Measurements from ENCODE around the gene GFAP.
"Not testable (repeated sequence)": the region's sequence is repeated elsewhere in the genome, so short reads cannot be mapped to it uniquely, and the experiment has no call there.

GFAP gene

DNA sequence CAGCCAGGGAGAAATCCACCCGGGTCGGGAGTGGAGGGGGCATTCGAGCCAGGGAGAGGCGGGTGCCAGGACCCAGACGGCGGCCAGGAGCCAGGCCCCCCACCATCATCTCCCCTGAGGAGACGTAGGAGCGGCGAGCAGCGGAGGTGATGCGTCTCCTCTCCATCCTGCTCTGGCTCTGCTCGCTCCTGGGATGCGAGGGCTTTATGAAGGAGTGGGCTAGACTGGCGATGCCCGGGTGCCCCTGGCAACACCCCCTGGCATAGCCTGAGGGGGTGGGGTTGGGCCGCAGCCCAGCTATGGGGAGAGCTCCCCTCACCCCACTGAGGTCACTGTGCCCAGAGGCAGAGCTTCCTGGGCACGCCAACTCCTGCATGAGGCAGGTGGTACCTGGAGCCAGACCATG, at the start of gene GFAP:
Gene GFAP, minus strand, starts transcription at position 180 of the 406 bp plus-strand sequence. Its CDS starts 14 bp downstream, at position 166.
- no peaks in the 10 kb centered on the region for H3K9me3 Mint-ChIP-seq
- H3K27ac Mint-ChIP-seq = peak within 1 kb of the TSS; percentile 52
- H3K36me3 Mint-ChIP-seq = no peaks in the 10 kb centered on the region
- H3K4me3 Mint-ChIP-seq = no peak within 1 kb of the TSS
- peaks cover 12% of the 10 kb centered on the region for H3K4me1 Mint-ChIP-seq
- DNase-seq (ENCODE audit: low spot score in 2 of 2) = no peak
- ATAC-seq = no peak

DNA sequence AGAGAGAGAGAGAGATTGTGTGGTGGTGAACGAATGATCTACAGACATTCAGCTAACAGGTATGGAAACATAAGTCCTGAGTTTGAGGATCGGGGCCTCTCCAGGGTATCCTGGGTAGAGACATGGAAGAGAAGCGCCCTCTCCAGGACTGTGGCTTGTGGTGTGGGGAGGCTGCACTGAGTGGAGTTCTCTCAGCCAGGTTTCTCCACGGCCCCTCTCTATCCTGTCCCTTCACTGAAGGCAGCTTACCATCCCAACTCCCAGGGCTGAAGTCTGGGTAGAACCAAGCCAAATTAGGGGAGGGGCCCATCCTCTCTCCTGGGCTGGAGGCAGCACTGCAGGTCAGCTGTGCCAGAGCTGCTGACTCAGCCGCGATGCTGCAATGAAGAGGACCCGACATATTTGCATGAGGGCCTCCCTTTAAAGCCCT, 46.6 kb upstream of the GFAP start:
- DNase-seq (ENCODE audit: low spot score in 2 of 2) (no peak), ATAC-seq (no peak)
- Mint-ChIP-seq H3K4me1 (peaks cover 13% of the 10 kb centered on the region), H3K4me3 (no peak overlapping the region), H3K36me3 (no peaks in the 10 kb centered on the region), H3K9me3 (no peaks in the 10 kb centered on the region), H3K27ac (no peak overlapping the region)

DNA sequence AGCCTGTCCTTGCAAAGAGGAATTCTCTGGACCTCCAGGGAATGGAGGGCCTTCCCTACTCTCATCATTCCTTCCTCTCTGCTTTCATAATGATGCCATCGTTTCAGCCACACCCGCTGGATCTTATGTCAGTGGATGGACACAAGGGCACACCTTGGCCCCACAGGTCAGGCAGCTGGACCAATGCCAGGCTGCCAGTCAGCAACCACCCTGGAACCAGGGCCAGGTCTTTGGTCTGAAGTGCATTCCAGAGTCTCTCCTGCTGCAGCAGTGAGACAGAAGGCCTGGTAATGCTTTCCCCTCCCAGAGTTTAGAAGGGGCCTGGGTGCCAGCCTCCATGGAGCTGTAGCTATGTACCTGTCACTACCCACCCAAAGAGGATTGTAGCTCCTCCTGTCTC, 45.4 kb upstream of the GFAP start:
- ATAC-seq = no peak

DNA sequence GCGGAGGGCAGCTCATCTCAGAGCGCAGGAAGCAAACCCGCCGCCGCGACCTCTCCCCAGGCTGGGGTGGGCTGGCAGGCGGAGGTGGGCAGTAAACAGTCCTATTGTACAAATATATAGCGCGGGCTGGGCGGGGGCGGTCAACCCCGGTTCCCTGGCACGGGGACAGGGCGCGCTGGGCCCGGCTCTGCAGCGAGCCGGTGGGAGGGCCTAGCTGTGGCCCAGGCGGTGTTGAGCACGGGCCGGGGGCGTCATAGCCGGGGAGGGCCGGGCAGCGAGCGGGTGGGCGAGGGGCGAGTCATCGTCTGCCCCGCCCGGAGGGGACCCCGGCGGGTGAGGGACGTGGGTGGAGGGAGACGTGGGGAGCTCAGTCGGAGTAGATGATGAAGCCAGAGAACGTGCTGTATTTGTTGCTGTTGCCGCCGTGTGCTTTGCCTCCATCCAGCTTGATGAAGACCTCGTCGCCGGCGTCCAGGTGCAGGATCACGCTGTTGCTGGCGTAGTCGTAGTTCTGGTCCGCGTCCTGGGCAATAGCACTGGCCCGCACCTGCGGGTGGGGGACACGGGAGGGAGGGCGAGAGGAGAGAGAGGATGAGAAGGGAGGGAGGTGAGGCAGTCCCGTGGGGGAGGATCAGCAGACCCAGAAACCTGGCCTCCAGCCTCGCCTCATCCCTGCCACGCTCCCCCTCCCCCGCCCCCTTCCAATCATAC, 44.7 kb upstream of the GFAP start:
- Mint-ChIP-seq H3K9me3 (no peaks in the 10 kb centered on the region), H3K27ac (no peak overlapping the region), H3K36me3 (peaks cover 5% of the 10 kb centered on the region), H3K4me1 (peaks cover 10% of the 10 kb centered on the region), H3K4me3 (peak overlapping the region; percentile 15)
- no peak for DNase-seq (ENCODE audit: low spot score in 2 of 2)
- peak; percentile 49 for ATAC-seq

More for the DNA sequence above, 45.4 kb upstream of the GFAP start:
- Mint-ChIP-seq H3K36me3 (no peaks in the 10 kb centered on the region), H3K4me3 (no peak overlapping the region), H3K9me3 (no peaks in the 10 kb centered on the region), H3K27ac (no peak overlapping the region), H3K4me1 (peaks cover 10% of the 10 kb centered on the region)
- DNase-seq (ENCODE audit: low spot score in 2 of 2) = no peak

DNA sequence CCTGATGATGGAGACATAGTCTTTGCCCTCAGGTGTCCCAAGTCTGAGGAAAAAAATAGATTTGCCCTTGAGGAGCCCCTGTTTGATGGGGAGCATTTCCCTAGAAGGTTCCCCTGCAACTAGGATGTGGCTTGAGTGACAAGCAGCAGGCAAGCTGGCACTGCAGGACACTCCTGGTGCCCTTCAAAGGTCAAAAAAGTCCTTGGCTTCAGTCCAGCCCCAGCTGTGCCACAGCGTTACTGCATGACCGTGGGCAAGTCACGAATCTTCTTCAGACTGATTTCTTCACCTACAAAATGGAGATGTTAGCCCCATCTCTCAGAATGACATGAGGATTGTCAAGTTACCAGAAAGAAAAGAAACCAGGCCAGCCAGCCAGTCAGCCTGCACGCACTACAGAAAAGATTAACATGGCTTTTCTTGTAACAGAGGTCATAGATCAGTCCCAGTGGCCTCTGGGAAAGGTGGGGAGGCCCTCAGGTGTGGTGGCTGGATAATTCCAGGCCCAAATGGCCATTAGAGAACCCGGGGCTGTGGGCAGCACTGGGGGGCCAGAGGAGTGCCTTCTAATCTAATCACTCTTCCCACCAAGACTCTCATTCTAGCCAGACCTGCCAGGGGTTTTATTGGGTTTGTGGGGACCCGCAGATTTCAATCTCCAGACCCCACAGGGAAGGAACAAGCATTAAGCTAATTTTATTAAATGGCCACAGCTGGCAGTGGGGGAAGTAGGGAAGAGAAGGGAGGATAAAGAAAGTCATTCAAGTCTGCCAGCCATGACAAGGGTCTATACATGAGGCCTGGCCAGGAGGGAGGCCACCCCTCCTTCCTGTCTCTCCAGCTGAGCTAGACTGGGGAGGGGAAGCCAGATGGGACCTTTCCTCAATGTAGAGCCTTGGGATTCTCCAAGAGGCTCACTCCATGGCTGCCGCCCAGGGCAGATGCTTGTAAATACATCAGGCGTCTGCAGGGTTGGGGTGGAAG, 42.0 kb upstream of the GFAP start:
- Mint-ChIP-seq H3K4me3 (no peak overlapping the region), H3K27ac (no peak overlapping the region), H3K4me1 (peaks cover 10% of the 10 kb centered on the region), H3K9me3 (no peaks in the 10 kb centered on the region), H3K36me3 (peaks cover 7% of the 10 kb centered on the region)
- no peak for ATAC-seq
- DNase-seq (ENCODE audit: low spot score in 2 of 2) = no peak

DNA sequence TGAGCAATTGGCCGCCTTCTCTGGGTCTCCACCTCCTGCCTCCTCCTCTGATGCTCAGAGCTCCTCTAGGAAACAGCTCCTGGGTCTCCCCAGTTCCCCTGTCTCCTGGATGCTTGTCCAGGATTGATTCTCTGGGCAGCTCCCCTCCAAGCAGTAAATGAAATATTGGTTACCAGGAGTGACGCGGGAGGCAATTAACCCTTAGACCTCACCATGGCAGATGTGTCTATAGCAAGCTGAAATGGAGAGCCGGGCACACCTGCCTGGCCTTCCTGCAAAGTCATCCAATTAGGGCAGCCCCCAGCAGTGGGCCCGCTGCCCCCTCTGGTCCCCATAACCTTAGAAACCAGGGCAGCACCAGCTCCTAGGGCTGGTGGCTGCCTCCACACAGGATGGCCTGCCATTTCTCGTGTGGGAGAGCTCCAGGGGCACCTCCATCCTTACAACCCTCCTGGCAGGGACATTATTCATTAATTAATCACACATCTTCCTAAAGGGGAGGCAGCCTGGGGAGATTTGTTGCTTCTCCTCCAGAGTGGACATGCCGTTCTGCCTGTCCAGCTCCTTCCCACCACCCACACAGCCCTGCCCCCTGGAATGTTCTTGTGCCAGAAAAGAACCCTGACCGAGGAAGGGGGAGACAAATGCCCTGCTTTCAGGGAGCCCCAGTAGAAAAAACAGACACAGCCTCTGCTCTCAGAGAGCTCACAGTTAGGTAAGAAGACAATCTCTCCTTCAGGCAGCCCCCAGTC, 40.5 kb upstream of the GFAP start:
- Mint-ChIP-seq H3K9me3 (no peaks in the 10 kb centered on the region), H3K36me3 (peaks cover 7% of the 10 kb centered on the region), H3K4me1 (peaks cover 10% of the 10 kb centered on the region), H3K27ac (no peak overlapping the region), H3K4me3 (no peak overlapping the region)
- ATAC-seq (no peak), DNase-seq (ENCODE audit: low spot score in 2 of 2) (no peak)

DNA sequence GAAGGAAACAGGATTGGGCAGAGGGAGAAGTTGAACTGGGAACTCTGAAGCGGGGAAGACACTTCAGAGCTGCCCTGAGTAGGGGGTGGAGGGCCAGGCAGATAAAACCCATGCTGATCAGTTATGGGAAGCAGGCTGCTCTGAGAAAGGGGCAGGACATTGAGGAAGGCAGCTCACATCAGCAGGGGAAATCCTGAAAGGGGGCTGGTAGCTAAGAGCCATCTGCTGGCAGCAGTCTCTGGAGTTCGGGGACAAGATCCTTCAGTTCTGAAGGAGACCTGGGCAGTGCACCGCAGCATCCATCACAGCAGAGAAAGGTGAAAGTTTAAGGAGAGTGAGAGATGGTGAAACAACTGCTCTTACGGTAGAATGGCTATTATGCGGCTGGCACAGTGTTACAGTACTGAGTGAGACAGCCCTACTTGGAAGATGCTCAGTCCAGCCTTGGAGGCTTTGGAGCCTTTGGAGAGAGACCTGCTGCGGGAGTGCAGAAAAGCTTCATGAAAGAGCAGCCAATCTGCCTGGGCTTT, 37.7 kb upstream of the GFAP start:
- Mint-ChIP-seq H3K27ac (peak overlapping the region; percentile 48), H3K4me1 (no peaks in the 10 kb centered on the region), H3K9me3 (no peaks in the 10 kb centered on the region), H3K4me3 (no peak overlapping the region), H3K36me3 (peaks cover 7% of the 10 kb centered on the region)
- DNase-seq (ENCODE audit: low spot score in 2 of 2) (no peak), ATAC-seq (no peak)

DNA sequence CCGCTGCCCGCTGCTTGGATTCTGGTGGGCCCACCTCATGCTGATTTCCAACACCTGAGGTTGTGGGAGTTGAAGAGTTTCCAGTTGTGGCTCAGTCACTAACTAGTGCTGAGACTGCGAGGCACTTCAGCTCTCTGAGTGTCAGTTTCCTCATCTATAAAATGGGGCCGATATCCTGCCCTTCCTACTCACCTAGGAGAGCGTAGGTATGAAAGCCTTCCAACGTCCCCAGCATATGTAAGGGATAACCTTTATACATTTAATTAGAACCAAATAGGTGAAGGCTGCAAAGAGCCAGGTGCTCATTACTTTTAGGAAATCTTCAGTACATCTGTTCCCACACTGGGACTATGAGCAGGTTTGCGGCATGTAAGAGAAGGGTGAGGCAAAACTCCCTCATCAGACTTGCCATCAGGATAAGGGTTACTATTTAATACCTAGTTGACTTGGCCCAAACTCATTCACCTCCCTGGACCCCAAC, 33.1 kb upstream of the GFAP start:
- ATAC-seq (no peak), DNase-seq (ENCODE audit: low spot score in 2 of 2) (no peak)
- Mint-ChIP-seq H3K4me1 (no peaks in the 10 kb centered on the region), H3K36me3 (peaks cover 8% of the 10 kb centered on the region), H3K9me3 (no peaks in the 10 kb centered on the region), H3K27ac (peak overlapping the region; percentile 86), H3K4me3 (peak overlapping the region; percentile 80)

DNA sequence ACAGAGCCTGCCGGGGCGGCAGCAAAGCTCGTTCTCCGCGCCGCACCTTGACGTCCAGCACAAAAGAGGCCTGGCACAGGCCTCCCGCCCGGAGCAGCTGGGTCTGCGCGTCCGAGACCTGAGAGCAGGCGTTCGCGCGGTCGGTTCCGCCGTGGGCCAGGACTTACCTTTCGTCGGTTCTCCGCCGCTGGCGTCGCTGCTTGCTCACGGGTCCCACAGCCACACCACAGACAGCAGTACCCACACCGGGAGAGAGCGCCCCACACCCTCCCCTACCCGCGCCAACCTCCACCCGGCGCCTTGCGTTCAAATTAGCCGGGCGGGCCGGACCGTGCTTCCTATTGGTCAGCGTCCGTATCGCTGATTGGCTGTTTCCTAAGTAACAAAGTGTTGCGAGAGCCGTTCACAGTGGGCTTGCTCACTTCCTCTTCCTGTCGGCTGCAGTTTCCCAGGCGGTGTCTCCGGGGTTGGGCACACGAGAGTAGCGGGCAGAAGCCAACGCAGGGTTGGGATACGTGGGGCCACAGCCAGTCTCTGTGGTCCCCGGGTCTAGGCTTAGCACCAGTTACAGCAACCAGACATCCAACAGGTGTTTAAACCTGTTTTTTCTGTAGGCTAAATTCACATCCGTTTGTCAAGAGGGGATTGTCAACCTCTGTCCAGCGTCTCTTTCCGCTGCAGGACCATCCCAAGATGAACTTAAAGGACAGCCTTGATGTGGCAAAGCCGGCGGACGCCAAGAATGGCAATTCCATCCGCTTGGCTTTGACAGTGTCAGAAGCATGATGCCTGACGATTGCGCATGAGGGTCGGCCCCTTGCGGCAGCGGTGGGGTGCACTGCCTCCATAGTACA, 32.4 kb upstream of the GFAP start, which contains the start of gene KIF18B:
Gene KIF18B, minus strand, starts transcription at position 313 of the 854 bp plus-strand sequence. CDS start 11,429 bp downstream, outside the sequence.
- peak; percentile 80 to 94 for DNase-seq (ENCODE audit: low spot score in 2 of 2)
- Mint-ChIP-seq H3K4me1 (no peaks in the 10 kb centered on the region), H3K4me3 (peak within 1 kb of the TSS; percentile 80), H3K27ac (peak within 1 kb of the TSS; percentile 86), H3K36me3 (peaks cover 8% of the 10 kb centered on the region), H3K9me3 (no peaks in the 10 kb centered on the region)
- ATAC-seq = peak; percentile 98

DNA sequence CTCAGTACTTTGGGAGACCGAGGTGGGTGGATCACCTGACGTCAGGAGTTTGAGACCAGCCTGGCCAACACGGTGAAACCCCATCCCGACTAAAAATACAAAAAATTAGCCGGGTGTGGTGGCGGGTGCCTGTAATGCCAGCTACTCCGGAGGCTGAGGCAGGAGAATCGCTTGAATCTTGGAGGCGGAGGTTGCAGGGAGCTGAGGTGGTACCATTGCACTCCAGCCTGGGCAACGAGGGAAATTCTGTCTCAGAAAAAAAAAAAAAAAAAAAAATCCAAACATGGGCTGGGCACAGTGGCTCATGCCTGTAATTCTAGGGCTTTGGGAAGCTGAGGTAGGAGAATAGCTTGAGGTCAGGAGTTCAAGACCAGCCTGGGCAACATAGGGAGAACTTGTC, 30.4 kb upstream of the GFAP start:
- H3K4me1 Mint-ChIP-seq; H3K9me3 Mint-ChIP-seq; H3K36me3 Mint-ChIP-seq; H3K27ac Mint-ChIP-seq; ATAC-seq; DNase-seq (ENCODE audit: low spot score in 2 of 2): not testable (repeated sequence)
- H3K4me3 Mint-ChIP-seq = peak overlapping the region; percentile 80

DNA sequence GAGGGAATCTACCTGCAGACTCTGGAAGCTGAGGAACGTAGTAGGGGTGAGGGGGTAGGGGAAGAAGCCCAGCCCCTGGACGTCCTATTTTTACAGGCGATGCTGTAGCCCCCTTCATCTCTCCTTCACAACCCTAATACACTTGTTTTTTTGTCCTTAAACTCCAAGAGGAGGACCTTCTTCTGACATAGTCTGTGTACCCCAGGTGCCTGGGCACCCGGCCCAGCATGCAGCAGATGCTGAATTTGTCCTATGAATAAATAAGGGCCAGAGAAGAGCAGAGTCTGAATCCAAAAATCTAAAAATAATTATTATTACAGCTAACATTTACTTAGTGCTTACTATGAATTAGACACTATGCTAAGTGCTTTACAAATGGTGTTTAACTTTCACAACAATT, 27.2 kb upstream of the GFAP start:
- no peak overlapping the region for H3K4me3 Mint-ChIP-seq
- no peaks in the 10 kb centered on the region for H3K9me3 Mint-ChIP-seq
- ATAC-seq (no peak), DNase-seq (ENCODE audit: low spot score in 2 of 2) (no peak)
- H3K36me3 Mint-ChIP-seq = peaks cover 22% of the 10 kb centered on the region
- no peak overlapping the region for H3K27ac Mint-ChIP-seq
- H3K4me1 Mint-ChIP-seq = peaks cover 8% of the 10 kb centered on the region

DNA sequence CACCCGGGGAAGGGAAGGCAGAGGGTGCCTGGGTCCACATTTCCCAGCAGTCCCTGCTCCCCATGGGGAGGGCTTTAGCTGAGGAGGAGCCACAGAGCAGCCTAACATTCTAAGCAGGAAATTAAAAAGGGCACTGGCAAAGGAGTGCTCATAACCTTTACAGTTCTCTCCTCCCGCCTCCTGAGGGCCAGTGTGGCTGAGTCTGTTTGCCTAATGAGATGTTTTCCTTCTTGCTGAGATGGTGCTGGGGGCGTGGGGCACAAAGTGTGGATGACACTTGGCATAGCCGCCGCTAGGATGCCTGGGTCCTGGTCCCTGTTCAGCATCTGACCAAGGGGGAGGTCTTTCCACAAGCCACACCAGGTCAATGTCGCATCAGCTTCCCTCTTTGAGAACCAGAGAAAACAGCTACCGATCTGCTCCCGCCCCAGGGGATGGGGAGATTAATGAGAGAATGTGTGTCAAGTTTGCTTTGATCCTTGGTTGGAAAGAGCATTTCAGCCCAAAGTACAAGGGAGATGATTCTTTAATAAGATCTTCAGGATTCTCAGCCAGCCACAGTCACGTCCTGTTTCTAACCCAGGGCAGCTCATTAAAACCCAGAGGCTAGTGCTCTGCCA, 26.5 kb upstream of the GFAP start:
- DNase-seq (ENCODE audit: low spot score in 2 of 2) = no peak
- H3K36me3 Mint-ChIP-seq = peaks cover 22% of the 10 kb centered on the region
- H3K4me1 Mint-ChIP-seq = peaks cover 8% of the 10 kb centered on the region
- no peak overlapping the region for H3K4me3 Mint-ChIP-seq
- H3K9me3 Mint-ChIP-seq = no peaks in the 10 kb centered on the region
- H3K27ac Mint-ChIP-seq = no peak overlapping the region
- ATAC-seq = no peak

DNA sequence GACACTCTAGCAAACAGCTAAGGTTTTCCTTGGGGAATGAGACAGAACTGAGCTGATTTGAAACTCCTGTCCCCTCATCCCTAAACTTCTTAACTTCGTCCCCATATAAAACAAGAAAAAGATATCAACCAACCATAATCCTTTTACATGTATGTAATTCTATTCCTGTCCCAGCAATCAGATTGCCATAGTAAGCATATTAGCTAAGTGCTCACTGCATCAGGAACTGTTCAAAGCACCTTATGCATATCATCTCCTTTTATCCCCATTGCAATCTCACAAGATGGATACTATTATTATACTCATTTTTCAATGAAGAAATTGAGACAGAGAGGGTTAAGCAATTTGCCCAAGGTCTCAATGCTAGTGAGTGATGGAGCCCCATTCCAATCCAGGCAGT, 25.5 kb upstream of the GFAP start:
- DNase-seq (ENCODE audit: low spot score in 2 of 2) = no peak
- no peak for ATAC-seq
- Mint-ChIP-seq H3K36me3 (peaks cover 22% of the 10 kb centered on the region), H3K4me3 (no peak overlapping the region), H3K27ac (no peak overlapping the region), H3K9me3 (no peaks in the 10 kb centered on the region), H3K4me1 (peaks cover 8% of the 10 kb centered on the region)

DNA sequence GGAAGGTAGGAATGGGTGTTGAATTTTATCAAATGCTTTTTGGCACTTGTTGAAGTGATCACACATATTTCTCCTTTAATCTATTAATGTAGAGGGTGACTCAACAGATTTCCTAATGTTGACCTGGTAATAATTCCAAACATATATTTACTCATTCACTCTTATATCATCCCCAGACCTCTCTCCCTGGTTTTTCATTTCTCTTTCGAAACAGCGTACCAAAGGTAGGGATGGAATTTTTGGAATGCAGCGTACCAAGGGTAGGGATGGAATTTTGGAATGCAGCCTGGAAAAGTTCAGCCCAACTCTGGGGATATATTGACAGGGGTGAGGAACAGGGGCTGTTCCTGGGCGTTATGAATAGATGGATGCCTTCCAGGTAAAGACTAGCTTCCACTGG, 25.0 kb upstream of the GFAP start:
- Mint-ChIP-seq H3K4me1 (peaks cover 8% of the 10 kb centered on the region), H3K27ac (no peak overlapping the region), H3K36me3 (peaks cover 22% of the 10 kb centered on the region), H3K9me3 (no peaks in the 10 kb centered on the region), H3K4me3 (no peak overlapping the region)
- no peak for ATAC-seq
- no peak for DNase-seq (ENCODE audit: low spot score in 2 of 2)
